Stimulated activated naive CD8-positive, alpha-beta T cell treated with anti-CD3 and anti-CD28 coated beads, Interleukin-15, Interleukin-2, amounts not matched to agents 100 U/mL and 50 U/mL, for 24 hours (primary cell): Measurements from ENCODE around the gene TCF21.
"Not testable (repeated sequence)": the region's sequence is repeated elsewhere in the genome, so short reads cannot be mapped to it uniquely, and the experiment has no call there.

Source experiments
- ATAC-seq: fragments of 150-1000 bp; cut with Tn5 transposase; one replicate; pipeline ENCODE4 v1.10.0; 2021
- DNase-seq: peaks from one replicate; pipeline ENCODE4 v3.0.0; 2021

The TCF21 gene

GRCh38 chr6:133888929-133889556, at the start of gene TCF21:
TSS of gene TCF21 (plus strand) at chr6:133889113. CDS start at chr6:133889398, 285 bp downstream.
- DNase-seq, result no peak
- no peak for ATAC-seq

DNA sequence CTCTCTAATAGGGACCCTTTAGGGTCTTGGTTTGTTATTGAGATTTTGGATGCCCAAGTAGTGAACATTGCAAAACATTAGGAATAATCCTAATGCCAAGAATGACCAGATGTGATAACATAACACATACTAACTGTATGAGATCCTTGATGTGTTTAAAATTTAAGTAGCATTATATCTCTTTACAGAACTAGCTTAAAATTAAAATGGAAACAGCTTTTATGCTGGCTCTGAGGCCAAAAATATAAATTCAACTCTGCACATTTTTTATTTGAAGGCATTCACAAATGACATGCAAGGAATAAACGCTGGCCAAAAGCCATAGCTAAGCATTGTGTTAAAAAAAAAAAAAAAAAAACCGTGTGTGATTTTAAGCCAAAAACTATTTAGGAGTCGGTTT, 47.7 kb upstream of the TCF21 start:
- no peak for DNase-seq
- ATAC-seq, result no peak

- ATAC-seq, result no peak
- DNase-seq, result no peak
These were observed 45.8 kb upstream of the TCF21 start for GRCh38 chr6:133843098-133843497.

DNA sequence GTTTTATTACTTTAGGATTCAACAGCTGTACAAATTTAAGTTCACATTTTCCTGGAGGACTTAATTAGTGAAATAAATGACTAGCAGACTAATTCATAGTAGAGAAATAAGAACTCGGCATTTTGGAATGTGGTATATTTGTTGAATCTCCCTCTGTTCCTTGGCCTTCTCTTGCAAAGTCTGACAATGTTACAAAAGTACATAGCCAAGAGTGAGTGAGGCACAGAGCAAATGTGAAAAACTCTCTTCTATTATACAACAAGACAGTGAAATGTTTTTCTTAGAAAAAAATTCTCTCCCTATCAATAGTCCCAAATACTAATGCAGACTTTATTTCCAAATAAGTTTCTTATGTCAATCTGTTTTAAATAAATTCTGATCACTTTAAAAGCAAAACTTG, 44.2 kb upstream of the TCF21 start:
- no peak for DNase-seq

GRCh38 chr6:133854041-133854363, 34.9 kb upstream of the TCF21 start:
- no peak for DNase-seq
- no peak for ATAC-seq

More for the DNA sequence above, 44.2 kb upstream of the TCF21 start:
- ATAC-seq, result no peak

DNA sequence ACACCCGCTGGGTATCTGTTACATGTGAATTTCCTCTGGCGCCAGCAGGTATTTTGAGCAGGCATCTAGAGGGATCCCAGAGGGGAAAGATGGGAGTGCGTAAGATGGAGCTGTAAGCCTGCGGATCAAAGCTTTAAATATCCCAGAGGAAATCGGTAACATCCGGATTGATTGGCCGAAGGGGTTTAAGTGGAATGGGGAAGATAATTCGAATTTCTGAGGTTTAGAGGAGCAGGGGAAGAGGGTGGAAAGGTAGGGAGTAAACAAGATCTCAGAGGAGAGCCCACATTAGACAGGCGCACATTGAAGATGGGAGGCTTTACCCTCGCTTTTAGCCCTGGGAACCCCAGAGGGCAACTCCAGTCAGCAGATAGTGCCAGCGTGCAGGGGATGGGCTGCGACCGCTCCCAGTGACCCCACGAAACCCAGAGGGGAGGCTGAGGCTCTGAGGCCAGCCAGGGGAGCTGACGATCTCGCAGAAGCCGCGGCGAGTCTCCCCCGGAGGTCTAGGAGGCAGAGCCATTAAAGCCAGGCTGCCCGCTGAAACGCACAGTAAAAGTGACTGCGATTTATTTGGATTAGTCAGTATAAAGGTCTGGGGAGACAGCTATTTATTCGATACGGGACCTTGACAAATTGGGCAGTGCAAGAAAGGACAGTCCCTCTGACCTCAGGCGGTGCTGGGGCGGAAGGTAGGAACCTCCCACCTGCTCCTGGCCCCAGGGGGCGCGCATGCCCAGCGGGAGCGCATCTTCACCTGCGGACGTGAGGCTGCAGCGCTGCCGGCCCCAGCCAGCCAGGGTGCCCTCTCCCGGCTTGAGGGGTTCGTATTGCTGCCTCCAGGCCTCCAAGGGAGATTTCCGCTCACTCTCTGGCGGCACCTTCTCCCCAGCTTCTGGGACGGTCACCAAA, 34.3 kb upstream of the TCF21 start:
- ATAC-seq (peak; percentile 36), DNase-seq (peak; percentile 11)

- no peak for DNase-seq
- ATAC-seq, result no peak
These were observed 33.5 kb upstream of the TCF21 start for GRCh38 chr6:133855276-133855990.

DNA sequence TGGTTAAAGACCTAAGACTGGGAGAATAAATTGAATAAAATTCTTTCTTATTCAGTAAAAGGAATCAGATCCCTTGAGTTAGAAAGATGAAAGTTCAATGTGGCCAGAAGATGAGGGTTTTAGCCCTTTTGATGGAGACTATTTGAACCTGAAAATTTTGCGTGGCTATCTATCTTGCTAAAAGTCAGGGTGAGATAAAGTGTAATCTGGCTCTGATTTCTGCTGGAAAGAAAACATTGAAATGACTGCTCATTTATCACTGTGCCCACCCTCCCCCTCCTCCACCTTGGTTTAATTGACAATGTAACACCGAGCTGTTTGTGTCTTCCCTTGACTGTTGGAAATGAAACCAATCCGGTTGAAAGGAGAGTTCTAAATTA, 32.9 kb upstream of the TCF21 start:
- ATAC-seq, result no peak
- DNase-seq, result no peak

- DNase-seq, result no peak
- ATAC-seq, result no peak
These were observed 32.0 kb upstream of the TCF21 start for GRCh38 chr6:133856911-133857310.

- ATAC-seq, result no peak
- no peak for DNase-seq
These were observed 31.2 kb upstream of the TCF21 start for GRCh38 chr6:133857696-133858095.

GRCh38 chr6:133861337-133861736, 27.6 kb upstream of the TCF21 start:
- ATAC-seq, DNase-seq: not testable (repeated sequence)

- DNase-seq, result no peak
- ATAC-seq, result no peak
These were observed 25.7 kb upstream of the TCF21 start for GRCh38 chr6:133863228-133863627.

DNA sequence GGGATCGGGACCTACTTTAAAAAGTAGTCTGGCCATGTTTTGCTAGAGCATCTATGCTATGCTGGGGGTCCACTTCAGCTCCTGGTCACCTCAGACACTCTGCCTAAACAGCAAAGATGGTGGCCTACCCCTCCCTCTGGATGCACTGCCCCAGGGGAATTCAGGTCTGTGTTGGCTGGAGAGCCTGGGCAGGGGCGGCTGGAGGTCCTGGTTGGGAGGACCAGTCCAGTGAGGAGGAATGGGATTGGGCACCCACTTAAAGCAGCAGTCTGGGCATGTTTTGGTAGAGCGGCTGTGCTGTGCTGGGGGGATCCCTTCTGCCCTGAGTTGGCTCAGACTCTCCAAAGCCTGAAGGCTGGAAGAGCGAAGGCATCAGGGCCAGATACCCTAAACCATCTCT, 23.2 kb upstream of the TCF21 start:
- no peak for ATAC-seq
- no peak for DNase-seq

- ATAC-seq (no peak), DNase-seq (no peak)
These were observed 17.8 kb upstream of the TCF21 start for GRCh38 chr6:133871131-133871530.

DNA sequence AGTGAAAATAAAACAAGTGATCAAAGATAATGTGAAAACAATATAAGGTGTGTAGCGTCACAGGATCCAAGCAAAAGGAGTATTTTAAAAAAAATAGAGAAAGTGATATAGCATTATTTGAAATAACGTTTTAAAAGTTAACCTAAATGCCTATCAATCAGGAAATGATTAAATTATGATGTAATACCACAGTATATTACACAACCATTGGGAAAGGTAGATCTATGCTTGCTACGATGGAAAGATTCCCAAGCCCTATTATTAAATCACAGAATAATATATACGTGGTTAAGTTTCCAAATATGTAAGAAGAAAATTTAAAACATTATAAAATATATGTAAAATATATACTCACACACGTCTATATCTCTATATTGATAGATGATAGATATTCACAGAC, 15.4 kb upstream of the TCF21 start:
- no peak for DNase-seq
- no peak for ATAC-seq

DNA sequence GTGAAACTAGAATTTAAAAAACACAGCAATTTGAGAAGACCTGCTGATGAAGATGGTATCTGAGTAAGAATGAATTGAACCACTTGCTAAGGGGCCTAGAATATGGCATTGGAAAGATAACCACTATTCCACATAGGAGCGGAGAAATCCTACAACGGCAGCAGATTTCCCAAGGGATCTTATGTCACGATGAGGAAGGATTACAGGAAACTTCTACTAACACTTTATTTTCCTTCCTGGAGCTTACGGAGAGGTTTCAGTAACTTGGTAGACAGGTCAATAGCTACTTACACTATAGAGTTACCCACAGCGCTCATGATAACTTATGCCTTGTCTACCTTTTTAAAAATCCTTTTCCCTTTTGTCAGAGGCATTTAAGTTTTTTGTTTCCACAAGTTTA, 11.8 kb upstream of the TCF21 start:
- ATAC-seq, result no peak
- no peak for DNase-seq

GRCh38 chr6:133880006-133880405, 8.9 kb upstream of the TCF21 start:
- ATAC-seq, result no peak
- no peak for DNase-seq

DNA sequence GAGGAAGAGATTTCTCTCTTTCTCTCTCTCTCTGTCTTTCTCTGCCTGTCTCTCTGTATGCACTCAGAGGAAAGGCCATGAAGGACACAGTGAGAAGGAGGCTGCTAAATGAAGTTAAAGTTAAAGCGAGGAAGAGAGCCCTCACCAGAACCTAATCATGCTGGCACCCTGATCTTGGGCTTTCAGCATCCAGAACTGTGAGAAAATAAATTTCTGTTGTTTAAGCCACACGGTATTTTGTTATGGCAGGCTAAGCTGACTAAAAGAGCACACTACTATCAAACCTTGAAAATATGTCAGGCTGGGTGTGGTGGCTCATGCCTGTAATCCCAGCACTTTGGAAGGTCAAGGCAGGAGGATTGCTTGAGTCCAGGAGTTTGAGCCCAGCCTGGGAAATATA, 8.0 kb upstream of the TCF21 start:
- DNase-seq (no peak), ATAC-seq (no peak)

DNA sequence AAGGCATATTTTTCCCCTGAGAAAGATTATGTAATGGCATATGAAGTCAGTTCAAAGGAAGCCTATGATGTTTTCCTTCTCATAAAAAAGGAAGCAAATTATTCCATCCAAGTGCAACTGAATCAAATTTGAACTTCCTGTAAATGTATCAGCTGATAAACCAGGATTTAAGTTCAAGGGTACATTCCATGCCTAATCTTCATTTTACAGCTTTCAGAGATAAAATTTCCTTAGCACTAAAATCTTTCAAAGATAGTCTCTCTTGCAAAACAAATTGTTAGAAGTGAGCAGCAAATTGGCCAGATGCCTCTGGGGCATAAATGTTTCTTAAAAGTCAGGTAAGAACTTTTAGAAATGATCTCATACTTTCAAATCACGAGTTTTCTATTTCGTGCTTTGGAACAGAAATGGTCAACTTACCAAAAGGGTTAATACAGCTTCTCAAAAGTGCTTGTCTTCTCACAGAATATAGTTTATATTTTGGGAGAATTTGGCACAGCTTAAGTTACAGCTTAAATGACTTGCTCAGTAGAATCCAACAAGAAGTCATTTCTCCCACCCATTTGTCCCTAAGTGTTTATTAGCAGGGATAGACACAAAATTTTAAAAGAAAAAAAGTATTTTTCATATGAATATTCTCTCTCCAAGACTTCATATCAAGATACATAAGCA, 2.7 kb upstream of the TCF21 start:
- ATAC-seq (no peak), DNase-seq (no peak)

DNA sequence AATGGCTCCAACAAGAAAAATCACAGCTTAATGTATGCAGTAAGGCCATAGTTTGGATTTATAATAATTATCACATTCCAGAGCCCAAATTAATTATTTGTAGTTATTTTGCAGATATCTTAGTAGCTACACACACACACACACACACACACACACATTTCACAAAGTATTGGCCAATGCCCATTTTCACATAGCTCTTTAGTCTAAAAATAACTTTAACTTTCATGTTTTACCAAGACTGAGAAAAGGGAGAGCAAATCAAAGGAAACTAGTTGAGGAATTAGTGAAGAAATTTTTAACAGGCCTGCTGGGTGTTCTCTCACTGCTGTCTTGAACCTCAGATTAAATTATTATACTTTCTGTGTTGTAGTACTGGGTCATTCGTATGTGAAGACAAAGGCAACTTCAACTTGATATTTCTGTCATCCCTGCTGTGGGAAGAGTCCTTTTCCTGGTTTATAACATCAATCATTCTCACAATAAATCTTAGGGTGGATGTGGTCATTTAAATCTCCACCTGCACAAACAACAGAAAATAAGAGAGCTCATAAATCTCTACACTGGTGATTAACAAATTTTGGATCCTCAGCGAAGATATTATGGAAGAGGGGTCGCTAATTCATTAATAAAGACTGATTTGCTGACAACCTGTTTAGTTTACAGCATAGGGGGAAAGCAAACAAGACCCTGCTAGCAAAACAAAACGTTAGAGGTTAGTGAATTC, 1.6 kb upstream of the TCF21 start:
- ATAC-seq (no peak), DNase-seq (no peak)

DNA sequence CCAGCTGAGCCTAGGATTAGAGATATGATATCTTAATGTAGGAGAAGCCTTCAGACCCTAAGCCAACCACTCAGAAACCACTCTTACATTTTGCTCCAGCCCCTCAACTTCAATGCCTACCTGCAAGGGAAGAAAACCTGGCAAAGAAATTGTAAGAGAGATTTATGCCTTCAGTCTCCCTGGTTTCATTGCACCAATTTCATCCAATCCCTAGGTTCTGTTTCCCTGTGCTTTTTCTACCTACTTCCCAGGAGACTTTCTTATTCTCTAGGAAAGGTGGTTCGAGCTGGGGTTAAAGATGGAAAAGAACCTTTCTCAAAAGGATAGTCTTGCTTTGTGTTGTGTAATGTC, 1.1 kb upstream of the TCF21 start:
- ATAC-seq, result no peak

More for the DNA sequence above, 1.1 kb upstream of the TCF21 start:
- DNase-seq, result no peak
